ENCODE measurements around the gene WDR73.
"Not testable (repeated sequence)": the region's sequence is repeated elsewhere in the genome, so short reads cannot be mapped to it uniquely, and the experiment has no call there.

Gene WDR73

DNA sequence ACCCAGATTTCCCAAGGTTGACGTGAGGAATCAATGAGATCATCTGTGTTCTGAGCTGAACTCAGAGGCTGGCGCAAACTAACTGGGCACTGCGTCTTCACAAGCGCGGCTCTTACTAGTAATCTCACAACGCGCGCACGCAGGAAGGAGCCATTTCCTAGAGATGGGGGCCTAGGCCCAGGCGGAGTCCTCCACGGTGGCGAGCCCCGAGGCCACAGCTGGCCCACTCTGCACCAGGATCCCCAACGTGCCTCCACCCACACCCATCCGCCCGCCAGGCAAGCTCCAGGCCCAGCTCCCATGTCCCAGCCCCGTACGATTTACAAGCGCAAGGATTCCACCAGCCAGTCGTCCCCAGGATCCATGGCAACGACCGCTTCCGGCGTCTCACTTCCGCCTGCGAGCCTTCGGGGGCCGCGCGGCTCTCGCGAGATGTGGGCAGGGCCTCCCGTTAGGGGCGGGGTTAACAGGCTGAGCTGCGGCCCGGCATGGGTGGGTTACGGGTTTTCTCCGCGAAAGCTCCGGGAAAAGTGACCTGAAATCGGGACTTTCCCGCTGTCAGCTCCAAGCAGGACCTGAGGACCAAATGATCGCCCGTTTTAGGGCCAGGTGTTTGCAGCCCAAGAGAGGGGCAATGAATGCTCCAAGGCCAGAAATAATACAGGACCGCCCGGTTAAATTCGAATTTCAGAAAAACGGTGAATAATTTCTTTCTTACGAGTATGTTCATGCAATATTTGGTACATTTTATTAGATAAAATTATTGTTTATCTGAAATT lies at the start of gene WDR73:
TSS of gene WDR73 (minus strand) at position 374 of the 779 bp plus-strand sequence. CDS start at position 365, 9 bp downstream.
- Histone ChIP-seq H3K36me3 (ENCODE audit: control insufficient read depth in 1 of 2, insufficient read depth in 2 of 2, low read length in 2 of 2) (peaks cover 2 to 19% of the 10 kb centered on the region in 2 donors), H3K27me3 (ENCODE audit: control insufficient read depth in 1 of 2, insufficient read depth in 2 of 2, low read length in 2 of 2) (no peaks in the 10 kb centered on the region), H3K9me3 (ENCODE audit: control insufficient read depth in 1 of 2, low read length in 2 of 2) (no peaks in the 10 kb centered on the region), H3K9ac (ENCODE audit: low read depth in 1 of 2, low read length in 2 of 2) (peak within 1 kb of the TSS; percentile 87 to 88), H3K27ac (ENCODE audit: low read depth, low read length) (peak within 1 kb of the TSS; percentile 60), H3K4me1 (ENCODE audit: control insufficient read depth in 1 of 2, insufficient read depth in 2 of 2, low read length in 2 of 2) (peaks cover 17 to 35% of the 10 kb centered on the region in 2 donors), H3K4me3 (ENCODE audit: low read depth in 1 of 2, low read length in 2 of 2) (peak within 1 kb of the TSS; percentile 95 to 99)

DNA sequence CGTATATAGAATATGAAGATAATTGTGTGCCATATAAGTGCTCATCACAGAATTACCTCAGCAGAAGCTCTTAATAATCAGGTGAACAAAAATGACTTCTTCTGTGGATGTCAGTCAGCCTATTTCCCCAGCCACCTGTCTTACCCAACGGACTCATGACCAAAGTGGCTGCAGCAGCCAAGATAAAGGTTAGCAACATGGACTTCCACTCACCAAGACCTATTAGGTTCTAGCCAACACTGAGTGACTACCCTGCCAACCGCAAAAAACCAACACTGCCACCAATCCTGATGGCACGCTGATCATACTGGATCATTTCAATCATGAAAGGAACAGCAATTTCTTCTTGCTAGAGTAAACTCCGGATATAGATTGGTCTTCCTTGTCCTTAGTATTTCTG lies 49.7 kb upstream of the WDR73 start:
- H3K36me3 ChIP-seq (ENCODE audit: control insufficient read depth in 1 of 2, insufficient read depth in 2 of 2, low read length in 2 of 2) = peaks cover 0 to 7% of the 10 kb centered on the region in 2 donors
- H3K4me3 ChIP-seq (ENCODE audit: low read depth in 1 of 2, low read length in 2 of 2) = no peak overlapping the region
- no peak overlapping the region for H3K27ac ChIP-seq (ENCODE audit: low read depth, low read length)
- H3K9ac ChIP-seq (ENCODE audit: low read depth in 1 of 2, low read length in 2 of 2) = no peak overlapping the region
- peaks cover 4 to 10% of the 10 kb centered on the region in 2 donors for H3K4me1 ChIP-seq (ENCODE audit: control insufficient read depth in 1 of 2, insufficient read depth in 2 of 2, low read length in 2 of 2)
- no peaks in the 10 kb centered on the region for H3K27me3 ChIP-seq (ENCODE audit: control insufficient read depth in 1 of 2, insufficient read depth in 2 of 2, low read length in 2 of 2)
- H3K9me3 ChIP-seq (ENCODE audit: control insufficient read depth in 1 of 2, low read length in 2 of 2) = no peaks in the 10 kb centered on the region

- Histone ChIP-seq H3K27me3 (ENCODE audit: control insufficient read depth in 1 of 2, insufficient read depth in 2 of 2, low read length in 2 of 2) (no peaks in the 10 kb centered on the region), H3K4me3 (ENCODE audit: low read depth in 1 of 2, low read length in 2 of 2) (no peak overlapping the region), H3K36me3 (ENCODE audit: control insufficient read depth in 1 of 2, insufficient read depth in 2 of 2, low read length in 2 of 2) (peaks cover 0 to 7% of the 10 kb centered on the region in 2 donors), H3K9ac (ENCODE audit: low read depth in 1 of 2, low read length in 2 of 2) (no peak overlapping the region), H3K9me3 (ENCODE audit: control insufficient read depth in 1 of 2, low read length in 2 of 2) (no peaks in the 10 kb centered on the region), H3K4me1 (ENCODE audit: control insufficient read depth in 1 of 2, insufficient read depth in 2 of 2, low read length in 2 of 2) (peaks cover 4 to 10% of the 10 kb centered on the region in 2 donors), H3K27ac (ENCODE audit: low read depth, low read length) (no peak overlapping the region)
Measured at GRCh38 chr15:84702961-84703482, 48.9 kb upstream of the WDR73 start.

DNA sequence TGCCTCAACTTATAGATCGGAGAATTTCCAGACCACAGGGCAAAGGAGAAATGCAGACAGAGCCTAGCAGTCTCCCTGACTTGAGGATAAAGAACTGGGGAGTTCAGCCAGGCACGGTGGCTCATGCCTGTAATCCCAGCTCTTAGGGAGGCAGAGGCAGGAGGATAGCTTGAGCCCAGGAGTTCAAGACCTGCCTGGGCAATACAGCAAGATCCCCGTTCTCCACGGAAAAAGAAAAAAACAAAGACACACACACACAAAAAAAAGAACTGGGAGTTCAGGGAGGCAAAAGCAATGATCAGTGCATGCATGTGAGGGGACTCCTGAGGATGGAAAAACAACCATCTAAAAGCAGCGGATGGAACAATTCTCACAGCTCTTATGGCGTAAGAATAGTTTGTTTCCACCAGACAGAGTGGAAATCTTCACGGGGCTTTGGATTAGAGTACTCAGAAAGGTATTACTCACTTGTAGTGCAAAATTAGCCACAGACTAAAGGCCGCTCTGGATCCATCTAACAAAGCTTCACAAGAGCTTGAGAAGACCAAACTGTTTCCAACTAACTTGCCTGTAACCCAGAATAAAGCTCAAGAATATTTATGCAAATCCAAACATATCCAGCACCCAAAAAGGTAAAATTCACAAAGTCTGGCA lies 45.6 kb upstream of the WDR73 start:
- H3K4me3 ChIP-seq (ENCODE audit: low read depth in 1 of 2, low read length in 2 of 2) = no peak overlapping the region
- H3K4me1 ChIP-seq (ENCODE audit: control insufficient read depth in 1 of 2, insufficient read depth in 2 of 2, low read length in 2 of 2) = peaks cover 4 to 15% of the 10 kb centered on the region in 2 donors
- H3K27ac ChIP-seq (ENCODE audit: low read depth, low read length) = no peak overlapping the region
- H3K9me3 ChIP-seq (ENCODE audit: control insufficient read depth in 1 of 2, low read length in 2 of 2) = no peaks in the 10 kb centered on the region
- no peaks in the 10 kb centered on the region for H3K27me3 ChIP-seq (ENCODE audit: control insufficient read depth in 1 of 2, insufficient read depth in 2 of 2, low read length in 2 of 2)
- H3K36me3 ChIP-seq (ENCODE audit: control insufficient read depth in 1 of 2, insufficient read depth in 2 of 2, low read length in 2 of 2) = peaks cover 0 to 5% of the 10 kb centered on the region in 2 donors
- no peak overlapping the region for H3K9ac ChIP-seq (ENCODE audit: low read depth in 1 of 2, low read length in 2 of 2)

DNA sequence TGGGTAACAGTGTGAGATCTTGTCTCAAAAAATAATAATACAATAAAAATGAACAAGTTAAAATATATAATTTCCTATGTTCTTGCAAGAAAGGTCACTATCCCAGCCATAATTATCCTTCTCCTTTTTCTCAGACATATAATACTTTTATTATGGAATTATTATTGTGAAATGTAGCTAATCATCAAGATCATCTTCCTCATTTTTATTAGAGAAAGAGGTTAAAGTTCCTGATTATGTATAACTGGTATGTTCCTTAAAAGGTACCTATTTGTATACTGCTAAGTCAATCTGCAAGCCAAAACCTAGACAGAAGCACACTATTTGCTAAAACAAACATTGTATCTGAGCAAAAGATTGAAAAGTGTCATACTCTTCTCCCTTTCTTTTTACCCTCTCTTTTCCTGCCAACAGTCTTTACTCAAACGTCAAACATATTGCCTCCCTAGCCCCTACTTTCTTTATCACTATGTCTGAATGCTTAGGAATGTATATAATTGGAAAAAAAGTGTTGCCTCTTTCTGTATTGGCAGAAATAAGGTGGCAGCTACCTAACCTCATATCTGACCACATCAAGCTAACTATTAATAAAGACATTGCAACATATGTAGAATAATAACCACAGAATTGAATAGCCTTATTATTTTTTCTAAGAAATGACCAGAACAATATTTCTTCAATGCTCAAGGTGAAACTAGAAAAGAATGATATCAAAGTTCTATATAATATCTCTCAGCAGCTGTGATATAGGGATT lies 43.3 kb upstream of the WDR73 start:
- Histone ChIP-seq H3K4me3 (ENCODE audit: low read depth in 1 of 2, low read length in 2 of 2) (no peak overlapping the region), H3K9ac (ENCODE audit: low read depth in 1 of 2, low read length in 2 of 2) (no peak overlapping the region)

DNA sequence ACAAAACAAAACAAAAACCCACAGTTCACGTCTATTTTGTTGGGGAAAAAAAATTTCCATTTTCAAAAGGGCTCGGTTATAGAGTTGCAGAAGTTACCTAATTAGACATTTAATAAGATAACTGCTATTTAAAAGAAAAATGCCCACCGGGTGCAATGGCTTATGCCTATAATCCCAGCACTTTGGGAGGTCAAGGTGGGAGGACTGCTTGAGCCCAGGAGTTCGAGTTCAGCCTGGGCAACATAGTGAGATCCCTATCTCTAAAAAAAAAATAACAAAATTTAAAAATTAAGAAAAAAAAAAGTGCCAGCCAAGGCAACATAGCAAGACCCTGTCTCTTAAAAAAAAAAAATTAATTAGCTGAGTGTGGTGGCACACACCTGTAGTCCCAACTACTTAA lies 42.7 kb upstream of the WDR73 start:
- H3K27ac ChIP-seq (ENCODE audit: low read depth, low read length) = no peak overlapping the region
- no peaks in the 10 kb centered on the region for H3K9me3 ChIP-seq (ENCODE audit: control insufficient read depth in 1 of 2, low read length in 2 of 2)
- no peaks in the 10 kb centered on the region for H3K36me3 ChIP-seq (ENCODE audit: control insufficient read depth in 1 of 2, insufficient read depth in 2 of 2, low read length in 2 of 2)
- no peak overlapping the region for H3K9ac ChIP-seq (ENCODE audit: low read depth in 1 of 2, low read length in 2 of 2)
- H3K4me3 ChIP-seq (ENCODE audit: low read depth in 1 of 2, low read length in 2 of 2) = no peak overlapping the region
- no peaks in the 10 kb centered on the region for H3K27me3 ChIP-seq (ENCODE audit: control insufficient read depth in 1 of 2, insufficient read depth in 2 of 2, low read length in 2 of 2)
- H3K4me1 ChIP-seq (ENCODE audit: control insufficient read depth in 1 of 2, insufficient read depth in 2 of 2, low read length in 2 of 2) = peaks cover 0 to 6% of the 10 kb centered on the region in 2 donors

More for the DNA sequence above, 43.3 kb upstream of the WDR73 start:
- Histone ChIP-seq H3K36me3 (ENCODE audit: control insufficient read depth in 1 of 2, insufficient read depth in 2 of 2, low read length in 2 of 2) (no peaks in the 10 kb centered on the region), H3K4me1 (ENCODE audit: control insufficient read depth in 1 of 2, insufficient read depth in 2 of 2, low read length in 2 of 2) (peaks cover 0 to 6% of the 10 kb centered on the region in 2 donors), H3K27me3 (ENCODE audit: control insufficient read depth in 1 of 2, insufficient read depth in 2 of 2, low read length in 2 of 2) (no peaks in the 10 kb centered on the region), H3K9me3 (ENCODE audit: control insufficient read depth in 1 of 2, low read length in 2 of 2) (no peaks in the 10 kb centered on the region), H3K27ac (ENCODE audit: low read depth, low read length) (no peak overlapping the region)

- Histone ChIP-seq H3K4me3 (ENCODE audit: low read depth in 1 of 2, low read length in 2 of 2) (no peak overlapping the region), H3K4me1 (ENCODE audit: control insufficient read depth in 1 of 2, insufficient read depth in 2 of 2, low read length in 2 of 2) (no peaks in the 10 kb centered on the region), H3K9ac (ENCODE audit: low read depth in 1 of 2, low read length in 2 of 2) (no peak overlapping the region), H3K27me3 (ENCODE audit: control insufficient read depth in 1 of 2, insufficient read depth in 2 of 2, low read length in 2 of 2) (no peaks in the 10 kb centered on the region), H3K9me3 (ENCODE audit: control insufficient read depth in 1 of 2, low read length in 2 of 2) (no peaks in the 10 kb centered on the region), H3K36me3 (ENCODE audit: control insufficient read depth in 1 of 2, insufficient read depth in 2 of 2, low read length in 2 of 2) (peaks cover 0 to 26% of the 10 kb centered on the region in 2 donors), H3K27ac (ENCODE audit: low read depth, low read length) (no peak overlapping the region)
Measured at GRCh38 chr15:84690342-84690741, 36.3 kb upstream of the WDR73 start.

GRCh38 chr15:84689858-84690257 lies 35.8 kb upstream of the WDR73 start:
- peaks cover 0 to 26% of the 10 kb centered on the region in 2 donors for H3K36me3 ChIP-seq (ENCODE audit: control insufficient read depth in 1 of 2, insufficient read depth in 2 of 2, low read length in 2 of 2)
- no peak overlapping the region for H3K9ac ChIP-seq (ENCODE audit: low read depth in 1 of 2, low read length in 2 of 2)
- no peak overlapping the region for H3K4me3 ChIP-seq (ENCODE audit: low read depth in 1 of 2, low read length in 2 of 2)
- no peaks in the 10 kb centered on the region for H3K4me1 ChIP-seq (ENCODE audit: control insufficient read depth in 1 of 2, insufficient read depth in 2 of 2, low read length in 2 of 2)
- no peaks in the 10 kb centered on the region for H3K27me3 ChIP-seq (ENCODE audit: control insufficient read depth in 1 of 2, insufficient read depth in 2 of 2, low read length in 2 of 2)
- no peak overlapping the region for H3K27ac ChIP-seq (ENCODE audit: low read depth, low read length)
- no peaks in the 10 kb centered on the region for H3K9me3 ChIP-seq (ENCODE audit: control insufficient read depth in 1 of 2, low read length in 2 of 2)

DNA sequence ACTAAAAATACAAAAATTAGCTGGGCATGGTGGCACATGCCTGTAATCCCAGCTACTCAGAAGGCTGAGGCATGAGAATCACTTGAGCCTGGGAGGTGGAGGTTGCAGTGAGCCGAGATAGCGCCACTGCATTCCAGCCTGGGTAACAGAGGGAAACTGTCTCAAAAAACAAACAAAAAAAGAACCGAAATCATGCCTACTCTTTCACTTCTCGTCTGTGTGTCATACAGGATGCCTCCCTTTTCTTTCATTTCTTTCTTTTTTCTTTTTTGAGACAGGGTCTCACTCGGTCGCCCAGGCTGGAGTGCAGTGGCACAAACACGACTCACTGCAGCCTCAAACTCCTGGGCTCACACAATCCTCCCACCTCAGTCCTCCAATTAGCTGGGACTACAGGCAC lies 32.4 kb upstream of the WDR73 start:
- H3K36me3 ChIP-seq (ENCODE audit: control insufficient read depth in 1 of 2, insufficient read depth in 2 of 2, low read length in 2 of 2) = peaks cover 0 to 35% of the 10 kb centered on the region in 2 donors
- H3K4me3 ChIP-seq (ENCODE audit: low read depth in 1 of 2, low read length in 2 of 2); H3K27ac ChIP-seq (ENCODE audit: low read depth, low read length); H3K9me3 ChIP-seq (ENCODE audit: control insufficient read depth in 1 of 2, low read length in 2 of 2); H3K4me1 ChIP-seq (ENCODE audit: control insufficient read depth in 1 of 2, insufficient read depth in 2 of 2, low read length in 2 of 2); H3K9ac ChIP-seq (ENCODE audit: low read depth in 1 of 2, low read length in 2 of 2); H3K27me3 ChIP-seq (ENCODE audit: control insufficient read depth in 1 of 2, insufficient read depth in 2 of 2, low read length in 2 of 2): not testable (repeated sequence)

DNA sequence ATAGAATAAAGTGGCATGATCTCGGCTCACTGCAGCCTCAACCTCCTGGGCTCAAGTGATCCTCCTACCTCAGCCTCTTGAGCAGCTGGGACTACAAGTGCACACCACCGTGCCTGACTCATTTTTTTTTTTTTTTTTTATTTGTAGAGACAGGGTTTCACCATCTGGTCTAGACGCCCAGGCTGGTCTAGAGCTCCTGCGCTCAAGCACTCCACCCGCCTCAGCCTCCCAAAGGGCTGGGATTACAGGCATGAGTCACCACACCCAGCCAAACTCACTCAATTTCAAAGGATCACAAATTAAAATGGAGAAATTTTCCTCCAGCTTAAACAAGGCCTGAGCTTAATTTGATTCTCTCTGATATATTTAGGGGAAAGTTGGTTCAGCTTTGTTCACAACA lies 31.2 kb upstream of the WDR73 start:
- Histone ChIP-seq H3K9ac (ENCODE audit: low read depth in 1 of 2, low read length in 2 of 2) (no peak overlapping the region), H3K27me3 (ENCODE audit: control insufficient read depth in 1 of 2, insufficient read depth in 2 of 2, low read length in 2 of 2) (no peaks in the 10 kb centered on the region), H3K36me3 (ENCODE audit: control insufficient read depth in 1 of 2, insufficient read depth in 2 of 2, low read length in 2 of 2) (peaks cover 0 to 28% of the 10 kb centered on the region in 2 donors), H3K4me1 (ENCODE audit: control insufficient read depth in 1 of 2, insufficient read depth in 2 of 2, low read length in 2 of 2) (no peaks in the 10 kb centered on the region), H3K9me3 (ENCODE audit: control insufficient read depth in 1 of 2, low read length in 2 of 2) (no peaks in the 10 kb centered on the region), H3K4me3 (ENCODE audit: low read depth in 1 of 2, low read length in 2 of 2) (no peak overlapping the region), H3K27ac (ENCODE audit: low read depth, low read length) (no peak overlapping the region)
